HEK293 (cell line): ENCODE results near the gene UBR2.

Experiments
- CTCF ChIA-PET: fragments of 350-600 bp; formaldehyde crosslinking; extraction: SDS; loops from one replicate; lab custom pipeline; 2021; ENCODE audit warnings: antibody characterized with exemption; lab: Yijun Ruan, JAX
- POLR2A ChIA-PET: fragments of 300-600 bp; formaldehyde crosslinking; extraction: SDS; loops from one replicate; lab custom pipeline; 2020; ENCODE audit warnings: antibody characterized with exemption, inconsistent platforms; lab: Yijun Ruan, JAX
- H3K27ac ChIP-seq: fragments of 200-500 bp; sonication (Bioruptor generic); 2 replicates; pipeline ENCODE4 v1.5.1; 2014; ENCODE audit warnings: low read depth, low read length, control low read depth, inconsistent platforms; ENCODE audit errors: extremely low read depth
- H3K36me3 ChIP-seq, 2 experiments: fragments of 200-500 bp in 1 of 2; sonication (Bioruptor generic) in 1 of 2; 1 replicate in 1 of 2; 2 replicates in 1 of 2; pipeline ENCODE4 v1.5.1; 2014 to 2017; ENCODE audit warnings: inconsistent platforms in 2 of 2, low read length in 2 of 2; ENCODE audit not compliant: control insufficient read depth in 2 of 2, insufficient read depth in 1 of 2
- H3K4me1 ChIP-seq: fragments of 200-500 bp; sonication (Bioruptor generic); 2 replicates; pipeline ENCODE4 v1.5.1; 2014; ENCODE audit warnings: mild to moderate bottlenecking, low read length, inconsistent platforms; ENCODE audit not compliant: control insufficient read depth, insufficient read depth
- H3K4me3 ChIP-seq: 2 replicates; pipeline ENCODE4 v1.5.1; 2011; ENCODE audit warnings: low read depth, mild to moderate bottlenecking, control low read depth, low read length, moderate library complexity
- H3K9me3 ChIP-seq: fragments of 200-500 bp; sonication (Bioruptor generic); 2 replicates; pipeline ENCODE4 v1.5.1; 2014; ENCODE audit warnings: low read depth, low read length, inconsistent platforms; ENCODE audit not compliant: control insufficient read depth, insufficient read depth
- EGR2 ChIP-seq: fragments of 450-650 bp; formaldehyde crosslinking; IDR thresholded peaks from 2 replicates; pipeline ENCODE4 v1.5.1; 2016; ENCODE audit warnings: low read depth, missing biosample characterization, missing genetic modification characterization
- GLIS2 ChIP-seq: fragments of 450-650 bp; formaldehyde crosslinking; IDR thresholded peaks from 2 replicates; pipeline ENCODE4 v1.5.1; 2016; ENCODE audit warnings: missing biosample characterization, missing genetic modification characterization
- MYNN ChIP-seq: fragments of 450-650 bp; formaldehyde crosslinking; IDR thresholded peaks from 2 replicates; pipeline ENCODE4 v1.5.1; 2016; ENCODE audit warnings: missing biosample characterization, missing genetic modification characterization, borderline replicate concordance
- PRDM2 ChIP-seq: fragments of 450-650 bp; formaldehyde crosslinking; IDR thresholded peaks from 2 replicates; pipeline ENCODE4 v1.5.1; 2016; ENCODE audit warnings: missing biosample characterization, missing genetic modification characterization, borderline replicate concordance
- PRDM6 ChIP-seq: fragments of 450-650 bp; formaldehyde crosslinking; IDR thresholded peaks from 2 replicates; pipeline ENCODE4 v1.5.1; 2017; ENCODE audit warnings: missing biosample characterization, missing genetic modification characterization
- REPIN1 ChIP-seq: fragments of 450-650 bp; formaldehyde crosslinking; IDR thresholded peaks from 2 replicates; pipeline ENCODE4 v1.5.1; 2017; ENCODE audit warnings: missing biosample characterization, missing genetic modification characterization, low read depth
- ZBTB20 ChIP-seq: fragments of 450-650 bp; formaldehyde crosslinking; IDR thresholded peaks from 2 replicates; pipeline ENCODE4 v1.5.1; 2016; ENCODE audit warnings: missing biosample characterization, missing genetic modification characterization
- ZNF112 ChIP-seq: fragments of 450-650 bp; formaldehyde crosslinking; IDR thresholded peaks from 2 replicates; pipeline ENCODE4 v1.5.0; 2017; ENCODE audit warnings: missing biosample characterization, missing genetic modification characterization
- ZNF148 ChIP-seq: fragments of 450-650 bp; formaldehyde crosslinking; IDR thresholded peaks from 2 replicates; pipeline ENCODE4 v1.5.0; 2017; ENCODE audit warnings: missing biosample characterization, missing genetic modification characterization, borderline replicate concordance
- ZNF169 ChIP-seq: fragments of 450-650 bp; formaldehyde crosslinking; IDR thresholded peaks from 2 replicates; pipeline ENCODE4 v1.5.1; 2016; ENCODE audit warnings: missing biosample characterization, missing genetic modification characterization
- ZNF19 ChIP-seq: fragments of 450-650 bp; formaldehyde crosslinking; IDR thresholded peaks from 2 replicates; pipeline ENCODE4; 2016; ENCODE audit warnings: missing biosample characterization, missing genetic modification characterization, low read depth
- ZNF221 ChIP-seq: fragments of 450-650 bp; formaldehyde crosslinking; IDR thresholded peaks from 2 replicates; pipeline ENCODE4 v1.5.1; 2017; ENCODE audit warnings: missing biosample characterization, missing genetic modification characterization, borderline replicate concordance
- ZNF223 ChIP-seq: fragments of 450-650 bp; formaldehyde crosslinking; IDR thresholded peaks from 2 replicates; pipeline ENCODE4 v1.5.1; 2016; ENCODE audit warnings: missing biosample characterization, missing genetic modification characterization
- ZNF23 ChIP-seq: fragments of 450-650 bp; formaldehyde crosslinking; IDR thresholded peaks from 2 replicates; pipeline ENCODE4 v1.5.1; 2016; ENCODE audit warnings: missing biosample characterization, missing genetic modification characterization, borderline replicate concordance
- ZNF26 ChIP-seq: fragments of 450-650 bp; formaldehyde crosslinking; IDR thresholded peaks from 2 replicates; pipeline ENCODE4 v1.5.1; 2016; ENCODE audit warnings: missing biosample characterization, missing genetic modification characterization
- ZNF311 ChIP-seq: fragments of 450-650 bp; formaldehyde crosslinking; IDR thresholded peaks from 2 replicates; pipeline ENCODE4 v1.5.1; 2017; ENCODE audit warnings: missing biosample characterization, missing genetic modification characterization, borderline replicate concordance
- ZNF335 ChIP-seq: fragments of 450-650 bp; formaldehyde crosslinking; conservative IDR thresholded peaks from 2 replicates; pipeline ENCODE4 v1.5.1; 2016; ENCODE audit warnings: missing biosample characterization, missing genetic modification characterization
- ZNF510 ChIP-seq: fragments of 450-650 bp; formaldehyde crosslinking; IDR thresholded peaks from 2 replicates; pipeline ENCODE4 v1.5.1; 2018; ENCODE audit warnings: mild to moderate bottlenecking, missing genetic modification characterization, missing biosample characterization; ENCODE audit not compliant: insufficient replicate concordance
- ZNF677 ChIP-seq: fragments of 450-650 bp; IDR thresholded peaks from 2 replicates; pipeline ENCODE4 v1.5.0; 2018; ENCODE audit warnings: missing biosample characterization, mild to moderate bottlenecking, missing genetic modification characterization, moderate library complexity
- ZNF76 ChIP-seq: fragments of 450-650 bp; formaldehyde crosslinking; IDR thresholded peaks from 2 replicates; pipeline ENCODE4; 2016; ENCODE audit warnings: low read depth, missing biosample characterization, missing genetic modification characterization, borderline replicate concordance

The UBR2 gene

GRCh38 chr6:42545226-42545773, 18.5 kb upstream of the UBR2 start:
- CTCF ChIA-PET, result interaction anchor here (0.5 to 9.2 kb wide), 12 partner anchors 10 to 330 kb away, joined by 3 to 160 read pairs (median 4); partner anchors contain the start of gene UBR2
- Histone ChIP-seq H3K4me3 (no peak overlapping the region), H3K9me3 (no peaks in the 10 kb centered on the region), H3K36me3 (no peaks in the 10 kb centered on the region), H3K27ac (no peak overlapping the region), H3K4me1 (no peaks in the 10 kb centered on the region)
- no peak for TF ChIP-seq ZNF23 (tag by site-specific recombination)
- TF ChIP-seq ZNF169 (tag by site-specific recombination), result no peak
- no peak for TF ChIP-seq ZNF19 (tag by site-specific recombination)
- TF ChIP-seq MYNN, result no peak
- TF ChIP-seq ZNF76 (tag by site-specific recombination), result no peak
- no peak for TF ChIP-seq ZNF510 (tag by site-specific recombination)
- no peak for TF ChIP-seq PRDM2 (tag by site-specific recombination)
- no peak for TF ChIP-seq ZNF677 (tag by site-specific recombination)
- TF ChIP-seq ZNF221 (tag by site-specific recombination), result no peak
- TF ChIP-seq ZNF26 (tag by site-specific recombination), result no peak
- no peak for TF ChIP-seq ZNF223
- no peak for TF ChIP-seq ZNF148 (tag by site-specific recombination)
- no peak for TF ChIP-seq ZNF311
- no peak for TF ChIP-seq EGR2 (tag by site-specific recombination)
- TF ChIP-seq ZBTB20, result no peak
- TF ChIP-seq ZNF335 (tag by site-specific recombination), result no peak
- TF ChIP-seq ZNF112, result no peak
- no peak for TF ChIP-seq PRDM6 (tag by site-specific recombination)
- TF ChIP-seq REPIN1 (tag by site-specific recombination), result no peak
- TF ChIP-seq GLIS2 (tag by site-specific recombination), result no peak
- TF ChIP-seq, all 188 proteins: peak for 0
- POLR2A ChIA-PET, result no interaction called here
